GM23338 (cell line): Measurements from ENCODE around the gene FST. TPM values are rescaled to one million over a fixed set of nuclear protein-coding genes. Genes with fewer than 3 reads are reported as not detected.

ENCODE experiments used
- ATAC-seq: fragments of 200-7000 bp; cut with Tn5 transposase; 3 replicates; pipeline ENCODE4 v1.9.1; 2020
- DNase-seq: peaks from one replicate; pipeline ENCODE4 v3.0.0-alpha.2; 2015; ENCODE audit warnings: low spot score
- H2AFZ ChIP-seq: fragments of 200-600 bp; sonication (generic); 2 replicates; pipeline ENCODE4 v1.8.0; 2016; ENCODE audit warnings: antibody characterized with exemption, mild to moderate bottlenecking, moderate library complexity
- H3F3A ChIP-seq: fragments of 200-600 bp; sonication (generic); replicated peaks from 2 replicates; pipeline ENCODE4 v1.8.0; 2017; ENCODE audit warnings: antibody characterized with exemption, mixed run types, low read depth
- H3K27ac ChIP-seq: fragments of 200-600 bp; sonication (generic); 2 replicates; pipeline ENCODE4 v1.6.1; 2016; ENCODE audit warnings: low read depth
- H3K27me3 ChIP-seq: fragments of 200-600 bp; sonication (generic); 2 replicates; pipeline ENCODE4 v1.8.0; 2016; ENCODE audit warnings: mild to moderate bottlenecking, mixed run types, moderate library complexity; ENCODE audit not compliant: insufficient read depth
- H3K36me3 ChIP-seq: fragments of 200-600 bp; sonication (generic); 2 replicates; pipeline ENCODE4 v1.8.0; 2016; ENCODE audit warnings: mild to moderate bottlenecking; ENCODE audit not compliant: insufficient read depth
- H3K4me1 ChIP-seq: fragments of 200-600 bp; sonication (generic); 2 replicates; pipeline ENCODE4 v1.8.0; 2016; ENCODE audit warnings: mild to moderate bottlenecking, moderate library complexity; ENCODE audit not compliant: insufficient read depth
- H3K4me2 ChIP-seq: fragments of 200-600 bp; sonication (generic); 2 replicates; pipeline ENCODE4 v1.7.1; 2017; ENCODE audit warnings: mixed run types
- H3K4me3 ChIP-seq: fragments of 200-600 bp; sonication (generic); 2 replicates; pipeline ENCODE4 v1.6.1; 2016; ENCODE audit warnings: mixed run types
- H3K79me2 ChIP-seq: fragments of 200-600 bp; sonication (generic); replicated peaks from 2 replicates; pipeline ENCODE4 v1.8.0; 2017; ENCODE audit warnings: mild to moderate bottlenecking; ENCODE audit not compliant: insufficient read depth
- H3K9me2 ChIP-seq: fragments of 200-600 bp; sonication (generic); 2 replicates; pipeline ENCODE4 v1.8.0; 2017; ENCODE audit not compliant: insufficient read depth
- H4K20me1 ChIP-seq: fragments of 200-600 bp; sonication (generic); replicated peaks from 2 replicates; pipeline ENCODE4 v1.8.0; 2017; ENCODE audit warnings: mild to moderate bottlenecking; ENCODE audit not compliant: insufficient read depth
- H3K27ac Mint-ChIP-seq: 2 replicates; pipeline ENCODE4 v1.8.0; 2020; ENCODE audit warnings: inconsistent platforms, mild to moderate bottlenecking, moderate library complexity, mixed read lengths
- H3K27me3 Mint-ChIP-seq: 3 replicates; pipeline ENCODE4 v1.8.0; 2022; ENCODE audit warnings: low read depth, mild to moderate bottlenecking, moderate library complexity, mixed read lengths, inconsistent platforms; ENCODE audit not compliant: insufficient read depth, poor library complexity
- H3K36me3 Mint-ChIP-seq: 3 replicates; pipeline ENCODE4 v1.8.0; 2021; ENCODE audit warnings: low read depth, mild to moderate bottlenecking, inconsistent platforms, moderate library complexity, mixed read lengths
- H3K4me1 Mint-ChIP-seq: 3 replicates; pipeline ENCODE4 v1.8.0; 2020; ENCODE audit warnings: mild to moderate bottlenecking, inconsistent platforms, mixed read lengths
- H3K4me3 Mint-ChIP-seq: 3 replicates; pipeline ENCODE4 v1.8.0; 2021; ENCODE audit warnings: moderate library complexity, mild to moderate bottlenecking, inconsistent platforms, mixed read lengths
- H3K9me3 Mint-ChIP-seq: 3 replicates; pipeline ENCODE4 v1.8.0; 2020; ENCODE audit warnings: moderate library complexity, mild to moderate bottlenecking, inconsistent platforms, mixed read lengths
- EZH2 ChIP-seq: fragments of 200-600 bp; sonication (generic); IDR thresholded peaks from one replicate; pipeline ENCODE4 v1.8.0; 2017; ENCODE audit warnings: antibody characterized with exemption, mild to moderate bottlenecking, low read depth; ENCODE audit not compliant: unreplicated experiment
- JUNB ChIP-seq: IDR thresholded peaks from one replicate; pipeline ENCODE4 v1.6.1; 2016; ENCODE audit warnings: antibody characterized with exemption; ENCODE audit not compliant: unreplicated experiment
- NANOG ChIP-seq: IDR thresholded peaks from 2 replicates; pipeline ENCODE4 v1.6.1; 2016; ENCODE audit warnings: antibody characterized with exemption, borderline replicate concordance
- POLR2AphosphoS5 ChIP-seq: IDR thresholded peaks from 2 replicates; pipeline ENCODE4 v1.6.1; 2016; ENCODE audit warnings: antibody characterized with exemption, low read depth
- REST ChIP-seq: IDR thresholded peaks from one replicate; pipeline ENCODE4 v1.6.1; 2018; ENCODE audit warnings: antibody characterized with exemption; ENCODE audit not compliant: unreplicated experiment
- ZNF331 ChIP-seq: fragments of 250-450 bp; sonication (Bioruptor Pico); IDR thresholded peaks from 2 replicates; pipeline ENCODE4 v1.5.0; 2020; ENCODE audit warnings: low read depth, mild to moderate bottlenecking, moderate library complexity
- polyA plus RNA-seq: library from polyadenylated mRNA; unstranded; fragments of >200 nt; fragmentation: Nextera tagmentation; extraction: Ambion mirVana; gene quantifications from 2 replicates; pipeline ENCODE4 v1.2.1, GENCODE V29; 2016
- total RNA-seq: library from RNA; depleted of rRNA; stranded (reverse); fragments of >200 nt; shearing (Covaris generic); gene quantifications from 2 replicates; pipeline ENCODE4 v1.2.3, GENCODE V29; 2014
- TF ChIP-seq, protein P1 (sequence below): IDR thresholded peaks from 2 replicates; pipeline ENCODE4 v1.6.1; 2016; ENCODE audit warnings: antibody characterized with exemption

FST gene
- total and polyA plus RNA-seq, 2 experiments from 2014 or later: 7.6 to 13.9 TPM

GRCh38 chr5:53434541-53434940, 45.9 kb upstream of the FST start:
- TF ChIP-seq POLR2AphosphoS5: no peak
- no peak for TF ChIP-seq ZNF331 (CRISPR knock-in tag)
- TF ChIP-seq REST: no peak
- TF ChIP-seq JUNB: no peak
- TF ChIP-seq, protein P1, sequence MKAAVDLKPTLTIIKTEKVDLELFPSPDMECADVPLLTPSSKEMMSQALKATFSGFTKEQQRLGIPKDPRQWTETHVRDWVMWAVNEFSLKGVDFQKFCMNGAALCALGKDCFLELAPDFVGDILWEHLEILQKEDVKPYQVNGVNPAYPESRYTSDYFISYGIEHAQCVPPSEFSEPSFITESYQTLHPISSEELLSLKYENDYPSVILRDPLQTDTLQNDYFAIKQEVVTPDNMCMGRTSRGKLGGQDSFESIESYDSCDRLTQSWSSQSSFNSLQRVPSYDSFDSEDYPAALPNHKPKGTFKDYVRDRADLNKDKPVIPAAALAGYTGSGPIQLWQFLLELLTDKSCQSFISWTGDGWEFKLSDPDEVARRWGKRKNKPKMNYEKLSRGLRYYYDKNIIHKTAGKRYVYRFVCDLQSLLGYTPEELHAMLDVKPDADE: no peak
- TF ChIP-seq NANOG: no peak
- no peak for TF ChIP-seq EZH2

DNA sequence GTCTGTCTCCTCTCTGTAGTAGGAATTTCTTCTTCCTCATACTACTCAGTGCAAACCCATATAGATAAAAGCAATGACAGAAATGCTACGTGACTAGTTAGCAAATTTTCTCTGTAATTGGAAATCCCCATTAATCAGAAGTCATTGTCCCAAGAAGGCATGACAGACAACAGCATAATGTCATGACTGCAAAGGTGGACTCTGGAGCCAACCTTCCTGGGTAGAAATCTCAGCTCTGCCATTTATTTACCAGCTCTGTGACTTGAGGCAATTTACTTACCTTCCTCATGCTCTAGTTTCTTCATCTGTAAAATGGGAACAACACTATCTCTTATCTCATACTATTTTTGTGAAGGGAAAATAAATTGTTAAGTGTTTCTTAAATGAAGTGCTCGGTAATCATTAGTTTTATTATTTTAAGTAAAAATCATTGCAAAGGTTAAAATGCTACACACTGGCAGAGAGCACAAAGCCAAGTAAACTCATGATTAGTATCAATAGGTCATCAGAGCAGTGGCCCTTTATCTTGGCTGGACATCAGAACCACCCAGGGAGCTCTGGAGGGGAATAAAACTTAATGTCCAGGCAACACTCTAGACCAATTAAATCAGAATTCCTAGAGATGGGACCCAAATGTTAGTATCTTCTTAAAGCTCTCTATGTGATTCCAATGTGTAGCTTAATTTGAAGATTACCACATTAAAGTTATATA, 43.8 kb upstream of the FST start:
- Mint-ChIP-seq H3K36me3 (no peaks in the 10 kb centered on the region; the same call in 2 of the 3 replicates), H3K27ac (no peak overlapping the region), H3K4me3 (no peak overlapping the region), H3K27me3 (peaks cover 7% of the 10 kb centered on the region), H3K4me1 (no peaks in the 10 kb centered on the region), H3K9me3 (no peaks in the 10 kb centered on the region)
- ATAC-seq (no peak), DNase-seq (no peak)
- Histone ChIP-seq H3K4me3 (no peak overlapping the region), H2AFZ (no peak overlapping the region), H3K9me2 (no peaks in the 10 kb centered on the region; the same call in none of the 2 replicates), H3K27me3 (no peaks in the 10 kb centered on the region), H3K27ac (no peak overlapping the region), H3K4me2 (no peak overlapping the region), H3K4me1 (no peaks in the 10 kb centered on the region), H3K79me2 (no peaks in the 10 kb centered on the region), H3K36me3 (no peaks in the 10 kb centered on the region), H3F3A (no peaks in the 10 kb centered on the region), H4K20me1 (no peaks in the 10 kb centered on the region)
- TF ChIP-seq EZH2 (no peak), REST (no peak)

More at GRCh38 chr5:53434541-53434940, 45.9 kb upstream of the FST start:
- Mint-ChIP-seq H3K36me3 (no peaks in the 10 kb centered on the region; the same call in 2 of the 3 replicates), H3K9me3 (no peaks in the 10 kb centered on the region), H3K27me3 (peaks cover 7% of the 10 kb centered on the region), H3K4me1 (peaks cover 2% of the 10 kb centered on the region; the same call in 1 of the 3 replicates), H3K27ac (no peak overlapping the region), H3K4me3 (no peak overlapping the region)
- Histone ChIP-seq H3K4me3 (no peak overlapping the region), H3K4me1 (no peaks in the 10 kb centered on the region), H3K27ac (no peak overlapping the region), H3K79me2 (no peaks in the 10 kb centered on the region), H3K27me3 (no peaks in the 10 kb centered on the region), H3K36me3 (no peaks in the 10 kb centered on the region), H3K9me2 (no peaks in the 10 kb centered on the region; the same call in none of the 2 replicates), H2AFZ (no peak overlapping the region), H4K20me1 (no peaks in the 10 kb centered on the region), H3K4me2 (no peak overlapping the region), H3F3A (no peaks in the 10 kb centered on the region)
- ATAC-seq: no peak
- DNase-seq: no peak
